GM23338 (cell line): ENCODE results near the gene MAPK7. TPM values are rescaled to one million over a fixed set of nuclear protein-coding genes. Genes with fewer than 3 reads are reported as not detected.

Experiments
- ATAC-seq: fragments of 200-7000 bp; cut with Tn5 transposase; 3 replicates; pipeline ENCODE4 v1.9.1; 2020
- DNase-seq: peaks from one replicate; pipeline ENCODE4 v3.0.0-alpha.2; 2015; ENCODE audit warnings: low spot score
- H2AFZ ChIP-seq: fragments of 200-600 bp; sonication (generic); 2 replicates; pipeline ENCODE4 v1.8.0; 2016; ENCODE audit warnings: antibody characterized with exemption, mild to moderate bottlenecking, moderate library complexity
- H3F3A ChIP-seq: fragments of 200-600 bp; sonication (generic); replicated peaks from 2 replicates; pipeline ENCODE4 v1.8.0; 2017; ENCODE audit warnings: antibody characterized with exemption, mixed run types, low read depth
- H3K27ac ChIP-seq: fragments of 200-600 bp; sonication (generic); 2 replicates; pipeline ENCODE4 v1.6.1; 2016; ENCODE audit warnings: low read depth
- H3K27me3 ChIP-seq: fragments of 200-600 bp; sonication (generic); 2 replicates; pipeline ENCODE4 v1.8.0; 2016; ENCODE audit warnings: mild to moderate bottlenecking, mixed run types, moderate library complexity; ENCODE audit not compliant: insufficient read depth
- H3K36me3 ChIP-seq: fragments of 200-600 bp; sonication (generic); 2 replicates; pipeline ENCODE4 v1.8.0; 2016; ENCODE audit warnings: mild to moderate bottlenecking; ENCODE audit not compliant: insufficient read depth
- H3K4me1 ChIP-seq: fragments of 200-600 bp; sonication (generic); 2 replicates; pipeline ENCODE4 v1.8.0; 2016; ENCODE audit warnings: mild to moderate bottlenecking, moderate library complexity; ENCODE audit not compliant: insufficient read depth
- H3K4me2 ChIP-seq: fragments of 200-600 bp; sonication (generic); 2 replicates; pipeline ENCODE4 v1.7.1; 2017; ENCODE audit warnings: mixed run types
- H3K4me3 ChIP-seq: fragments of 200-600 bp; sonication (generic); 2 replicates; pipeline ENCODE4 v1.6.1; 2016; ENCODE audit warnings: mixed run types
- H3K79me2 ChIP-seq: fragments of 200-600 bp; sonication (generic); replicated peaks from 2 replicates; pipeline ENCODE4 v1.8.0; 2017; ENCODE audit warnings: mild to moderate bottlenecking; ENCODE audit not compliant: insufficient read depth
- H3K9me2 ChIP-seq: fragments of 200-600 bp; sonication (generic); 2 replicates; pipeline ENCODE4 v1.8.0; 2017; ENCODE audit not compliant: insufficient read depth
- H4K20me1 ChIP-seq: fragments of 200-600 bp; sonication (generic); replicated peaks from 2 replicates; pipeline ENCODE4 v1.8.0; 2017; ENCODE audit warnings: mild to moderate bottlenecking; ENCODE audit not compliant: insufficient read depth
- H3K27ac Mint-ChIP-seq: 2 replicates; pipeline ENCODE4 v1.8.0; 2020; ENCODE audit warnings: inconsistent platforms, mild to moderate bottlenecking, moderate library complexity, mixed read lengths
- H3K27me3 Mint-ChIP-seq: 3 replicates; pipeline ENCODE4 v1.8.0; 2022; ENCODE audit warnings: low read depth, mild to moderate bottlenecking, moderate library complexity, mixed read lengths, inconsistent platforms; ENCODE audit not compliant: insufficient read depth, poor library complexity
- H3K36me3 Mint-ChIP-seq: 3 replicates; pipeline ENCODE4 v1.8.0; 2021; ENCODE audit warnings: low read depth, mild to moderate bottlenecking, inconsistent platforms, moderate library complexity, mixed read lengths
- H3K4me1 Mint-ChIP-seq: 3 replicates; pipeline ENCODE4 v1.8.0; 2020; ENCODE audit warnings: mild to moderate bottlenecking, inconsistent platforms, mixed read lengths
- H3K4me3 Mint-ChIP-seq: 3 replicates; pipeline ENCODE4 v1.8.0; 2021; ENCODE audit warnings: moderate library complexity, mild to moderate bottlenecking, inconsistent platforms, mixed read lengths
- H3K9me3 Mint-ChIP-seq: 3 replicates; pipeline ENCODE4 v1.8.0; 2020; ENCODE audit warnings: moderate library complexity, mild to moderate bottlenecking, inconsistent platforms, mixed read lengths
- CREB1 ChIP-seq: fragments of 250-450 bp; sonication (Bioruptor Pico); IDR thresholded peaks from 2 replicates; pipeline ENCODE4 v1.5.0; 2020; ENCODE audit warnings: low read depth, mild to moderate bottlenecking, moderate library complexity
- EZH2 ChIP-seq: fragments of 200-600 bp; sonication (generic); IDR thresholded peaks from one replicate; pipeline ENCODE4 v1.8.0; 2017; ENCODE audit warnings: antibody characterized with exemption, mild to moderate bottlenecking, low read depth; ENCODE audit not compliant: unreplicated experiment
- EZH2phosphoT487 ChIP-seq: fragments of 200-600 bp; sonication (generic); IDR thresholded peaks from one replicate; pipeline ENCODE4 v1.8.1; 2018; ENCODE audit warnings: antibody characterized with exemption; ENCODE audit not compliant: unreplicated experiment
- JUNB ChIP-seq: IDR thresholded peaks from one replicate; pipeline ENCODE4 v1.6.1; 2016; ENCODE audit warnings: antibody characterized with exemption; ENCODE audit not compliant: unreplicated experiment
- NANOG ChIP-seq: IDR thresholded peaks from 2 replicates; pipeline ENCODE4 v1.6.1; 2016; ENCODE audit warnings: antibody characterized with exemption, borderline replicate concordance
- STAT1 ChIP-seq: IDR thresholded peaks from one replicate; pipeline ENCODE4 v1.6.1; 2016; ENCODE audit warnings: antibody characterized with exemption; ENCODE audit not compliant: unreplicated experiment
- ZNF331 ChIP-seq: fragments of 250-450 bp; sonication (Bioruptor Pico); IDR thresholded peaks from 2 replicates; pipeline ENCODE4 v1.5.0; 2020; ENCODE audit warnings: low read depth, mild to moderate bottlenecking, moderate library complexity
- polyA plus RNA-seq: library from polyadenylated mRNA; unstranded; fragments of >200 nt; fragmentation: Nextera tagmentation; extraction: Ambion mirVana; gene quantifications from 2 replicates; pipeline ENCODE4 v1.2.1, GENCODE V29; 2016
- total RNA-seq: library from RNA; depleted of rRNA; stranded (reverse); fragments of >200 nt; shearing (Covaris generic); gene quantifications from 2 replicates; pipeline ENCODE4 v1.2.3, GENCODE V29; 2014
- TF ChIP-seq, protein P1 (sequence below): fragments of 250-450 bp; sonication (Bioruptor Pico); IDR thresholded peaks from 2 replicates; pipeline ENCODE4 v1.5.0; 2020; ENCODE audit warnings: mild to moderate bottlenecking, moderate library complexity
- TF ChIP-seq, protein P2 (sequence below), 2 experiments: fragments of 200-600 bp in 1 of 2; sonication (generic) in 1 of 2; conservative IDR thresholded peaks; 2 replicates each; pipeline versions ENCODE4 v1.5.1 to v1.6.1; 2016 to 2017; ENCODE audit warnings: antibody characterized with exemption in 2 of 2, low read depth in 2 of 2, mild to moderate bottlenecking in 2 of 2, moderate library complexity in 1 of 2

Gene MAPK7
- total and polyA plus RNA-seq, 2 experiments from 2014 or later = 15.5 to 53.1 TPM

DNA sequence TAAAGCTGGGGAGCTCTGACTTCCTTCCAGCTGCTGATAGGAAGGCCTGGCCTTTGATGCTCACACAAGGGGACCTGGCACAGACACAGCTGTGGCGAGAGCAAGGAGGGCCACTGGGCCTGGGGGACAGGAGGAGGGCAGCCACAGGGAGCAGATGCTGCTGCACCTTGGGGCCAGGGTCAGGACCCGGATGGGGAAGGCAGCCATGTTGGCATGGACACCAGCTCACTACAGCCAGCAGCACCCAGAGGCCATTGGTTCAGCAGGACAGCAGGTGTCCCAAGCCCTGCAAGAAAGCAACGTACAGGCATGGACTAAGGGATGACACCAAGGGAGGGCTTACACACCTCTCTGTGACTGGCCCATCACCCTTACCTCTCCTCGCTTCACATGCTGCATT lies 24.7 kb downstream of the MAPK7 start (continued):
- TF ChIP-seq, protein P1, sequence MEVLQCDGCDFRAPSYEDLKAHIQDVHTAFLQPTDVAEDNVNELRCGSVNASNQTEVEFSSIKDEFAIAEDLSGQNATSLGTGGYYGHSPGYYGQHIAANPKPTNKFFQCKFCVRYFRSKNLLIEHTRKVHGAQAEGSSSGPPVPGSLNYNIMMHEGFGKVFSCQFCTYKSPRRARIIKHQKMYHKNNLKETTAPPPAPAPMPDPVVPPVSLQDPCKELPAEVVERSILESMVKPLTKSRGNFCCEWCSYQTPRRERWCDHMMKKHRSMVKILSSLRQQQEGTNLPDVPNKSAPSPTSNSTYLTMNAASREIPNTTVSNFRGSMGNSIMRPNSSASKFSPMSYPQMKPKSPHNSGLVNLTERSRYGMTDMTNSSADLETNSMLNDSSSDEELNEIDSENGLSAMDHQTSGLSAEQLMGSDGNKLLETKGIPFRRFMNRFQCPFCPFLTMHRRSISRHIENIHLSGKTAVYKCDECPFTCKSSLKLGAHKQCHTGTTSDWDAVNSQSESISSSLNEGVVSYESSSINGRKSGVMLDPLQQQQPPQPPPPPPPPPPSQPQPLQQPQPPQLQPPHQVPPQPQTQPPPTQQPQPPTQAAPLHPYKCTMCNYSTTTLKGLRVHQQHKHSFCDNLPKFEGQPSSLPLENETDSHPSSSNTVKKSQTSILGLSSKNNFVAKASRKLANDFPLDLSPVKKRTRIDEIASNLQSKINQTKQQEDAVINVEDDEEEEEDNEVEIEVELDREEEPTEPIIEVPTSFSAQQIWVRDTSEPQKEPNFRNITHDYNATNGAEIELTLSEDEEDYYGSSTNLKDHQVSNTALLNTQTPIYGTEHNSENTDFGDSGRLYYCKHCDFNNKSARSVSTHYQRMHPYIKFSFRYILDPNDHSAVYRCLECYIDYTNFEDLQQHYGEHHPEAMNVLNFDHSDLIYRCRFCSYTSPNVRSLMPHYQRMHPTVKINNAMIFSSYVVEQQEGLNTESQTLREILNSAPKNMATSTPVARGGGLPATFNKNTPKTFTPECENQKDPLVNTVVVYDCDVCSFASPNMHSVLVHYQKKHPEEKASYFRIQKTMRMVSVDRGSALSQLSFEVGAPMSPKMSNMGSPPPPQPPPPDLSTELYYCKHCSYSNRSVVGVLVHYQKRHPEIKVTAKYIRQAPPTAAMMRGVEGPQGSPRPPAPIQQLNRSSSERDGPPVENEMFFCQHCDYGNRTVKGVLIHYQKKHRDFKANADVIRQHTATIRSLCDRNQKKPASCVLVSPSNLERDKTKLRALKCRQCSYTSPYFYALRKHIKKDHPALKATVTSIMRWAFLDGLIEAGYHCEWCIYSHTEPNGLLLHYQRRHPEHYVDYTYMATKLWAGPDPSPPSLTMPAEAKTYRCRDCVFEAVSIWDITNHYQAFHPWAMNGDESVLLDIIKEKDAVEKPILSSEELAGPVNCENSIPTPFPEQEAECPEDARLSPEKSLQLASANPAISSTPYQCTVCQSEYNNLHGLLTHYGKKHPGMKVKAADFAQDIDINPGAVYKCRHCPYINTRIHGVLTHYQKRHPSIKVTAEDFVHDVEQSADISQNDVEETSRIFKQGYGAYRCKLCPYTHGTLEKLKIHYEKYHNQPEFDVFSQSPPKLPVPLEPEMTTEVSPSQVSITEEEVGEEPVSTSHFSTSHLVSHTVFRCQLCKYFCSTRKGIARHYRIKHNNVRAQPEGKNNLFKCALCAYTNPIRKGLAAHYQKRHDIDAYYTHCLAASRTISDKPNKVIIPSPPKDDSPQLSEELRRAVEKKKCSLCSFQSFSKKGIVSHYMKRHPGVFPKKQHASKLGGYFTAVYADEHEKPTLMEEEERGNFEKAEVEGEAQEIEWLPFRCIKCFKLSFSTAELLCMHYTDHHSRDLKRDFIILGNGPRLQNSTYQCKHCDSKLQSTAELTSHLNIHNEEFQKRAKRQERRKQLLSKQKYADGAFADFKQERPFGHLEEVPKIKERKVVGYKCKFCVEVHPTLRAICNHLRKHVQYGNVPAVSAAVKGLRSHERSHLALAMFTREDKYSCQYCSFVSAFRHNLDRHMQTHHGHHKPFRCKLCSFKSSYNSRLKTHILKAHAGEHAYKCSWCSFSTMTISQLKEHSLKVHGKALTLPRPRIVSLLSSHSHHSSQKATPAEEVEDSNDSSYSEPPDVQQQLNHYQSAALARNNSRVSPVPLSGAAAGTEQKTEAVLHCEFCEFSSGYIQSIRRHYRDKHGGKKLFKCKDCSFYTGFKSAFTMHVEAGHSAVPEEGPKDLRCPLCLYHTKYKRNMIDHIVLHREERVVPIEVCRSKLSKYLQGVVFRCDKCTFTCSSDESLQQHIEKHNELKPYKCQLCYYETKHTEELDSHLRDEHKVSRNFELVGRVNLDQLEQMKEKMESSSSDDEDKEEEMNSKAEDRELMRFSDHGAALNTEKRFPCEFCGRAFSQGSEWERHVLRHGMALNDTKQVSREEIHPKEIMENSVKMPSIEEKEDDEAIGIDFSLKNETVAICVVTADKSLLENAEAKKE (CRISPR knock-in tag) = no peak
- no peak for TF ChIP-seq JUNB
- no peak for TF ChIP-seq STAT1
- TF ChIP-seq NANOG = no peak
- no peak for TF ChIP-seq EZH2phosphoT487
- no peak for TF ChIP-seq CREB1 (CRISPR knock-in tag)
- TF ChIP-seq, protein P2, sequence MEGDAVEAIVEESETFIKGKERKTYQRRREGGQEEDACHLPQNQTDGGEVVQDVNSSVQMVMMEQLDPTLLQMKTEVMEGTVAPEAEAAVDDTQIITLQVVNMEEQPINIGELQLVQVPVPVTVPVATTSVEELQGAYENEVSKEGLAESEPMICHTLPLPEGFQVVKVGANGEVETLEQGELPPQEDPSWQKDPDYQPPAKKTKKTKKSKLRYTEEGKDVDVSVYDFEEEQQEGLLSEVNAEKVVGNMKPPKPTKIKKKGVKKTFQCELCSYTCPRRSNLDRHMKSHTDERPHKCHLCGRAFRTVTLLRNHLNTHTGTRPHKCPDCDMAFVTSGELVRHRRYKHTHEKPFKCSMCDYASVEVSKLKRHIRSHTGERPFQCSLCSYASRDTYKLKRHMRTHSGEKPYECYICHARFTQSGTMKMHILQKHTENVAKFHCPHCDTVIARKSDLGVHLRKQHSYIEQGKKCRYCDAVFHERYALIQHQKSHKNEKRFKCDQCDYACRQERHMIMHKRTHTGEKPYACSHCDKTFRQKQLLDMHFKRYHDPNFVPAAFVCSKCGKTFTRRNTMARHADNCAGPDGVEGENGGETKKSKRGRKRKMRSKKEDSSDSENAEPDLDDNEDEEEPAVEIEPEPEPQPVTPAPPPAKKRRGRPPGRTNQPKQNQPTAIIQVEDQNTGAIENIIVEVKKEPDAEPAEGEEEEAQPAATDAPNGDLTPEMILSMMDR (conservative IDR thresholded peaks at IDR 0.05; ENCODE audit: low read depth in 2 of 2) = no peak
- no peak for TF ChIP-seq EZH2
- no peak for TF ChIP-seq ZNF331 (CRISPR knock-in tag)

DNA sequence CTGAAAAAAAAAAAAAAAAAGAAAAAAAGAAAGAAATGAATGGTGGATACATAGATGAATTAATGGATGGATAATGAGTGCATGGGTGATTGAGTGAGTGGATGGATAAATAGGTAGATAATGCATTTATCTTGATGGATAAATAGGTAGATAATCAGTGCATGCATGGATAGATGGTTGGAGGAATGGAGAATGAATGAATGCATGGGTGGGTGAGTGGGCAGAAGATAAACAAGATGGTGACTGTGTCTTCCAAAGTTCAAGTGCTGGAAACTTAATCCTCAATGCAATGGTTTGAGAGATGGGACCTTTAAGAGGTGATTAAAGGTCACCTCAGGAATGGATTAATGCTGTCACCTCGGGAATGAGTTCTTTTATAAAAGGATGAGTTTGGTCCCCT lies 26.0 kb downstream of the MAPK7 start:
- Mint-ChIP-seq H3K9me3 (no peaks in the 10 kb centered on the region), H3K27me3 (peaks cover 10% of the 10 kb centered on the region), H3K36me3 (no peaks in the 10 kb centered on the region), H3K27ac (no peak overlapping the region), H3K4me3 (no peak overlapping the region), H3K4me1 (no peaks in the 10 kb centered on the region)
- Histone ChIP-seq H3K4me3 (no peak overlapping the region), H3K27ac (no peak overlapping the region), H3F3A (no peaks in the 10 kb centered on the region), H3K27me3 (no peaks in the 10 kb centered on the region), H3K79me2 (no peaks in the 10 kb centered on the region), H3K9me2 (0 out of 2 replicates have a peak, but pooled peaks cover 8% of the 10 kb centered on the region), H2AFZ (no peak overlapping the region), H4K20me1 (no peaks in the 10 kb centered on the region), H3K4me2 (no peak overlapping the region), H3K36me3 (no peaks in the 10 kb centered on the region), H3K4me1 (no peaks in the 10 kb centered on the region)
- TF ChIP-seq, protein P2 (conservative IDR thresholded peaks at IDR 0.05; ENCODE audit: low read depth in 2 of 2) = no peak
- DNase-seq (no peak), ATAC-seq (no peak)
